Dedifferentiated amniotic fluid mesenchymal stem cell (primary cell): ENCODE measurements around the gene MOCOS.
A peak's percentile ranks its signal among the peaks of the same experiment; 100 is the strongest.

Experiments used
- DNase-seq: peaks from one replicate; pipeline ENCODE4 v3.0.0-alpha.2; 2016; ENCODE audit errors: extremely low spot score

The MOCOS gene

DNA sequence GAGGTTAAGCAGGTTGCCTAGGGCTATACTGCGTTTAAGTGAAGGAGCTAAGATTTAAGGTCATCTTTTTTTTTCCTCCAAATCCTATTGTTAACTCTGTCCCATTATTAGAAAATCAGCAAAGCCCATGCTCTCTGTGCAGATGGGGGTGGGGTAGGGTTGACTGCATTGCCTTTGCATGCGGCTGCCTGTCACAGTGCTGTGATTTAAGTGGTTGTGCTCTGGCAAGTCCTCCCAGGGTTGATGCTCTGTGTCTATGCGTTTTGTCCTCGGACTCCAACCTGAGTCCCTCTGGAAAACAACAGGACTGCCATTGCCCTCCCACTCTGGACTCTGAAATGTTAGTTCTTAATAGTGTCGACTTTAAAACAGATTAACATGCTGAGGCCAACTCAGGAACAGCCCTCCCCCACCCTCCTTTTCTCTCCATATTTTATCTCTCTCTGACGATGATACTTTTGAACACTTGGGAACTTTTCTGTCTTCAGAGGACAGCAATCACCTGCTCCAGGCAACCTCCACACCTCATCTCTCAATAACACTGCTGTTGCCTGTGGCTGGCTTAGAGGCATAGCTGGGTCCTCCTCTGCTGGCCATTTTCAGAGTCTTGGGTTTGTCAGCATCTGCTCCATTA is 116.0 kb downstream of the MOCOS start:
- DNase-seq: no peak

DNA sequence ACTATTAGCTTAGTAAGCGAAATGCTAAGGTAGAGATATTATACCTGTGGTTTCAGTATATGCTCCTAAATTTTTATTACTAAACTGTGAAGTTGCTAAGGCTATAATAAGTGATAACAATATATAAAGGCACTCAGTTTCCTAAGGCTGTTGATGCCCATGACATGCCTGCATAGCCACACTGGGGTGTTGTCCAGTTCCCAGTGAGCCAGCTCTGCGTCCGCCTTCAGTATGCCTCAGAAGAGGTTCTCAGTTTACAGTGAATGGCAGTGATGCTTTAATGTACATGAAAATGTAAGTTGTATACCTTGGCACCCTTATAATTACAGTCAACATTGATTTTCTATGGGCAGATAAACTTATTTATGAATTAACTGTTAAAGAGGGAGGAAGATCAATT is 117.4 kb downstream of the MOCOS start:
- no peak for DNase-seq

DNA sequence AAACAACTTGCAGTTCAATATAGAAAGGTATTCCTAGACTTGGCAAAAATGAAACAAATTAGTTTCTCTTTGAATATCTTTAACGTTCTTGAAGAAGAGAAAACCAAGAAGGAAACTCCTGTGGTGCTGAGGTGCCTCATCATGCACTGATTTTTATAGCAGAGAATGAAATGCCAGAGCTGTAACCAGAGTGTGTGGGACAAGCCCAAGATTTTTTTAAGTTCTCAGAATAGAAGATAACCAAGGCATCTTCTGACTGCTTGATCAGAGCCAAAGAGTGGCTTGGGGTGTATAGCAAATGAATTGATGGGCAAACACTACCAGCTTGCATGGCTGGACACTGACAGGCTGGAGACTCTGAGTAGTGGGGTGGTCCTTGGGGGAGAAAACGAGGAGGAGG is 118.1 kb downstream of the MOCOS start:
- DNase-seq: no peak

DNA sequence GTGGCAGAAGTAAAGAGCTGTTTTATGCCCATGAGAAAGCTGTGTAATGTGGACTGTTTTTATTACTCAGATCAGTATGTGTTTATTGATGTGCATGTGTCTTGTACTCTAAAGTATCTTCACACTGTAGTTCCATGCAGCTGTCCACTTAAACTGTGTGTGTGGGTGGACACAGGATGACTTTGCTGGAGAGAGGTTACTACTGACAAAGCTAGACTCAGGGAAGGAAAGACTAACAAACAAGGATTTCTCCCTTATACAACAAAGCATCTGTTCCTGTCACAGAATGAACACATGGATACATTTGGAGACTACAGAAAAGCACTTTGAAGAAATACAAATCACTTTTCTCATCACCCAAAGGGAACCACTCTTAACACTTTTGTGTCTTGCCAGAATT is 120.2 kb downstream of the MOCOS start:
- DNase-seq: no peak

DNA sequence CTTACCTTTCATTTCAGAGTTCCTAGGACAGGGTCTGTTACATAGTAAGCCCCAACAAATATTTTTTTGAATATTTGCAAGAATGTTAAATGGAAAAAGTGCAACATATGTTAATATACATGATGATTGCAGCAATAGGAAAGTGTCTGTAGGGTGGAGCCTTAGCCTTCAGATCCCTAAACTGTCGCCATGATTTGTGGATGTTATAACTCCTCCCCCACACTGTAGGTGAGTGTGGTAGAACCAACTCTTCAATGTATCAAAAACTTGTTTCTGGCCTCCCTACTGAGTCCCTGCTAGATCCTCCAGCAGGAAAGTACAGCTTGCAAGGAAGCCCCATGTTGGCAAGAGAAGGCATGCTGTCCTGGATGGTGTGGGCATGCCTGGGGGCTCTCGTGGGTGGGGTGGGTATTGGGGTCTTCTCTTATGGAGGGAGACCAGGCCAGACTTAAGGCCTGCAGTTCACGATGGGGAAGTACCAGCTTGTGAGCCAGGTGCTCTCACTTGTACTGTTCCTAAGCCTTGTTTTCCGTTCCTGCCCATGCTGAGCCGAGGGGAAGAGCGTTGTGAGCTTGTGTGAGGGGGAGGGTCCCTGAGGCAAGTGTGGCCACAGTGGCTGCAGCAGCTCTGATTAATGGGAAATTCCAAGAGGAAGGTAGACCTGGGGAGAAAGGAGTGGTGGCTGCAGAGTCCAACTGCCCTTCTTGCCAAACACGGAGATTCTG is 121.6 kb downstream of the MOCOS start:
- DNase-seq: no peak

DNA sequence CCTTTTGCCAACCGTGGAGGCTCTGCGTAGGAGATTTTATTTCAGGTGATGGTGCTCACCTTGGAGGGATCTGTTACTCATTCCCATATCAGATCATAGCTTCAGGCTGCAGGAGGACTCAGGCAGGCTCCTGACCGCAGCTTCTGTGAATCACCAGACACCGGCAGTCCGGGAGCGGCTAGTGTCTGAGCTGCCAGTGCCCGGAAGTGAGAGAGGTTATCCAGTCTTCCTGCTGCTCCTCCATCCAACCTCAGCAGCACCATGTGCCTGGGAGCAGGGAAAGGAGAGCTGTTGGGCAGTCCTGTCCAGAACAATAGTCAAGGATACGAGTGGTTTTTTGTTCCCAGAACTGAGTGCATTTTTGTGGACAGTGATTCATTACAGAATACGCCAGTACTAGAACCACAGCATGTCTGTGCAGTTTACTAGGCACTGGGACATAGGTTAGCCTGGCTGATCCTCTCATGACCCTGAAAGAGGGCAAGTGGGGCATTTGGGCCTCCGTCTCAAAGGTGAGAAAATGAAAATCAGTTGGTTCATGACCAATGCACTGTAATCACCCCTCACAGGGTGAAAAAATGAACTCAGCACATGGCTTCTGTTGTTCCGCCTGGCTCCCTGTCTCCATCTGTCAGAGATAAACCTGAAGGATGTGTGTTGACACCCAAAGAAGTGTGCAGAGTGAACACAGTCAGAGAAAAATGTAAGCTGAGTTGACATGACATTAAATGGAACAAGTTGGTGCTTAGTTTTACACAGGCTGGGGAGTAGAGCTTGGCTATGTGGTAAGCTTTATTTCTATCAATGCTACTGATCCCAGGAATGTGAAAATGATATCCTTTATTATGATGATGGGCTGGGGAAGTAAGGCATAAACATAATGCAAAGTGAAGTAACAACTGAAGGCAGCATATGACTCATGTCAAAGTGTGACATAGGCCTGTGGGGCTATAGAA is 122.4 kb downstream of the MOCOS start:
- DNase-seq: peak; percentile 91

DNA sequence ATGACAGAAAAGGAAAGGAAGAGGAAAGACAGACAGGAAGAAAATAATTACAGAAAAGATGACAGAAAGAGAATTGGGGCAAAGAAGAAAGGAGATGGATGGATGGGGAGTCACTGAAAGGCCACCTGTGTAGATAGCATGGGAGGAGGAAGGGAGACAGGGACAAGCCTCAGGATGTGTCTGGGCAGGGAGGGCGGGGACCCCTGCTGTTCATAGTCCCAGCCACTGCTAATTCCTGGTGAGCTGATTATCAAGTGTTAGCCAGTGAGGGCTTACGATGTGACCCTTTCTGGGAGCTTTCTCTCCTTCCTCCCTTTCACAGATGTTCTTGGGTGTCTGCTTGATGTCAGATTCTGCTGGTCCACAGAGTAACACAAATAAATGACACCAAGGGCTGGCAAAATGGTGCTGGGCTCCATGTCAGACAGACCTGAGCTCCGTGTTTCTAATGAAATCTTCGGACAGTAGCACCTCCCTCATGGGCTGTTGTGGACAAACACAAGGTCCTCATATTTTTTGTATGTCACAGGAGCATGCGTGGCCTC is 123.8 kb downstream of the MOCOS start:
- no peak for DNase-seq

DNA sequence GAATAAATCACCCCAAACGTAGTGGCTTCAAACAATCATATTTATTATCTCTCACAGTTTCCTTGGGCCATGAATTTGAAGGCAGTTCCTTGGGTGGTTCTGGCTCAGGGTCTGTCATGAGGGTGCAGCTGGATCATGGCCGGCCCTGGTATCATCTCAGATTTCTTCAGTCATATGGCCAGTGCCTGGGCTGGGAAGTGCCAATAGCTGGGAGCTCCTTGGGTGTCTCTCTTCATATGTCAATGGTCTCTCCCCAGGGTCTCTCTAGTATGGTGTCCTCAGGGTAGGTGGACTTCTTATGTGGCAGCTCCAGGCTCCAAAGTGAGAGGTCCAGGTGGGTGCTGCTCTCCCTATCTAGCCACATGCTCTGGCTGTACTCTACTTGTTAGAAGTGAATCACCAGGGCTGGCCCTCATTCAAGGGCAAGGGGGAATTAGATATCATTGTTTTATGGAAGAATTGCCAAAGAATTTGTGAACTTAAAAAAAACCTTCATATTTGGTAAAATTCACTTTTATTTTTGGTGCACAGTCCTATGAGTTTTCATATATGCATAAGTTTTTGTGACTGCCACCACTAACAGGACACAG is 125.6 kb downstream of the MOCOS start:
- no peak for DNase-seq

DNA sequence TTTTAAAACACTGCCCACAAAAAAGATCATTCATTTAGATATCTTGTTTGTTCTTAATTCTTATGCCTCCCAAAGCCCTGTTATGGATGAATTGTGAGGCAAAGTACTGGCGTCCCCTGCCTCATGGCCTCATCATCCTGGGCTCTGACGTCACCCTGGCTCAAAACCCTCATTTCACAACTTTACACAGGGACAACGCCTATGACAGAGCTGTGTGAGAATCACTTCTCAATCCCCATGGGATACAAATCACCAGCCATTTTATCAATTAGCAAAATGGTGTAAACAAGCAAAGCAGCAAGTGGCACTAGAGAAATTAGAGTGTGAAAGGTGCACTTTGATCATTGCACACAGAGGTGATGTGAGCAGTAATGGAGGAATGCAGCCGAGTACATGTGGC is 126.8 kb downstream of the MOCOS start:
- no peak for DNase-seq

DNA sequence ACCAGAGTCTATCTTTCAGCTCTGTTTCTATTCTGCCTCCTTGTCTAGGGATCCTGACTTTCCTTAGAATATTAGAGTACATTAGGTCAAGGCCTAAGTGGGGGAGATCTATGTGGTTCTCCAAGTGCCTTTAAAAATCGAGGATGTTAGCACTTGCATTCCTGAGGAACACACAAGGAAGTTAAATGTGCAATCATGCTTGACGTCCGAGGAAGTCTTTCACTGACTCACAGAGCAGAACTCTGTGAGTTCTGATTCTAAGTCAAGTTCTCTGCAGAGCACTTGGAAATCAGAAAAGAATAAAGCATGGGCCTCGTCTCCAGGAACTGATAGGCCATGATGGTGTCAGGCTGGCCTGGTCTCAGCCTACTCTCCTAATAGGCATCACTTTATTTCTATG is 127.5 kb downstream of the MOCOS start:
- DNase-seq: peak; percentile 76

DNA sequence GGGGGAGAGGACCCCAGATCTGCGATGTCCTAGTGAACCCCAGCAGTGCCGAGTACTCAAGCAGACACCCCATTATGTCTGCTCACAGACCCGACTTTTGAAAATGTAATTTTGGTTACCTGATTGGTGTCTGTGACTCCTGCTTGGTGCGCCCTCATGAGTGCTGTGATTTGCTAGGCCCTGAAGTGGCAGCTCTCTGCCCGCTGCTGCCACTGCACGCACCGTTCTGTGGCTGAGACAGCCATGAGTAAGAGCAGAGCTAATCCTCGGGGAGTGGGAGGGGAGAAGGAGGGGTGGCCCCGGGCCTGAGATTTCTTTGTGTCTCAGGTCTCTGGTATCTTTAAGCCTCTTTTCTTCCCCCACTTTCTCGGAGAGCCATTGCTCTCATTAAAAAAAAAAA is 128.4 kb downstream of the MOCOS start:
- peak; percentile 53 for DNase-seq

DNA sequence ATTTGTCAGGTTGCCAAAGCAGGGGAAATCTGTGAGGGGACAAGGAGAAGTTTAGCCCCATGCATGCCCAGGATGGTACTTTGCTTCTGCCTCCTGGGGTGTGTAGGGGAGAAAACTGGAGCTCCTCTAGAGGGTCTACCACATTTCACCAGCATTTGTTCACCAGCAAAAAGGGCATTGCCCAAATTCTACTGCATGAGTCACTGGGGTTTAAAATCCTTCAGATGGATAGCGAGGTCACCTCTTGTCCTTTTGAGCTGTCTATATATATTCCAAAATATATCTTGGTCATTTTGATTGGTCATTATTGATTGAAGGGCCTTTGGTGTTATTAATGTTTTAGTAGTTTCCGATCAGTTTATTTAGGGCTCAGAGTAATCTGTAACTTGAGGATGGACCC is 128.9 kb downstream of the MOCOS start:
- no peak for DNase-seq
